Ishikawa (cell line): ENCODE results near the gene TRIM67.

Source experiments
- EP300 ChIP-seq: IDR thresholded peaks from 2 replicates; pipeline ENCODE4 v1.6.1; 2012; ENCODE audit warnings: borderline replicate concordance
- TF ChIP-seq, protein P1 (sequence below): IDR thresholded peaks from 2 replicates; pipeline ENCODE4 v1.6.1; 2012

DNA sequence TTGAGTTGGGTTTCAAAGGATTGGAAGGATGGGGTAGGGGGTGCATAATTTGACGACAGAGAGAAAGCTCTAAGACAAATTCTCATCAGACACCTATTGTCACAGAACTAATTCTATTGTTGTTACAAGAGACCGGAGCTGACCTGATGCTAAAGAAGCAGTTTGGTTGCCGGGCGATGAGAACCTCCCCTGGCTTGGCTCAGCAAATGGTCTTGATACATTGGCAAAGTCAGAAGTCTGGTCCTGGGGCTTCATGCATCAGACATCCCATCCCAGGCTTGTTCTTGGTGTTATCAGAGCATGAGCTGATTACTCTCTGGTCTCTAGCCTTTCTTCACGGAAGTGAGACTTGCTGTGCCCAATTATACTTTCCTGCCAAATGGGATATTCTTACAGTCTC lies 15.4 kb downstream of the TRIM67 start:
- TF ChIP-seq, protein P1, sequence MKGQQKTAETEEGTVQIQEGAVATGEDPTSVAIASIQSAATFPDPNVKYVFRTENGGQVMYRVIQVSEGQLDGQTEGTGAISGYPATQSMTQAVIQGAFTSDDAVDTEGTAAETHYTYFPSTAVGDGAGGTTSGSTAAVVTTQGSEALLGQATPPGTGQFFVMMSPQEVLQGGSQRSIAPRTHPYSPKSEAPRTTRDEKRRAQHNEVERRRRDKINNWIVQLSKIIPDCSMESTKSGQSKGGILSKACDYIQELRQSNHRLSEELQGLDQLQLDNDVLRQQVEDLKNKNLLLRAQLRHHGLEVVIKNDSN, result no peak
- no peak for TF ChIP-seq EP300
